H1 (cell line): ENCODE measurements around the gene UBQLN4. TPM values are rescaled to one million over a fixed set of nuclear protein-coding genes. Genes with fewer than 3 reads are reported as not detected.

Source experiments
- CTCF ChIA-PET: fragments of 300-600 bp; sonication (Branson Sonifier 250); formaldehyde crosslinking; loops from one replicate; lab custom pipeline; 2021; ENCODE audit not compliant: partially characterized antibody; lab: Charles Lee
- POLR2A ChIA-PET: fragments of 300-600 bp; sonication (Branson Sonifier 250); formaldehyde crosslinking; loops from one replicate; lab custom pipeline; 2021; ENCODE audit warnings: inconsistent platforms; ENCODE audit not compliant: partially characterized antibody; lab: Charles Lee
- DNase-seq, 2 experiments: peaks; one replicate each; pipeline versions ENCODE4 v3.0.0 to v3.0.0-alpha.2; 2010 to 2022; ENCODE audit warnings: low spot score in 2 of 2, low read depth in 1 of 2, mixed read lengths in 1 of 2
- FAIRE-seq: peaks from 2 replicates; lab custom pipeline; 2011; peaks lifted over from hg19 to GRCh38; lab: Jason Lieb, UNC
- H2AFZ ChIP-seq: 2 replicates; pipeline ENCODE4 v1.8.1; 2012; ENCODE audit warnings: low read length, inconsistent platforms
- H2AK5ac ChIP-seq: 2 replicates; pipeline ENCODE4 v1.6.1; 2013; ENCODE audit warnings: low read depth, low read length
- H2BK120ac ChIP-seq: replicated peaks from 2 replicates; pipeline ENCODE3; 2013; ENCODE audit warnings: low read depth, low read length, inconsistent platforms
- H2BK12ac ChIP-seq: 2 replicates; pipeline ENCODE4 v1.6.1; 2013; ENCODE audit warnings: low read depth, low read length
- H2BK15ac ChIP-seq: 2 replicates; pipeline ENCODE4 v1.6.1; 2013; ENCODE audit warnings: low read length
- H2BK20ac ChIP-seq: 2 replicates; pipeline ENCODE4 v1.6.1; 2013; ENCODE audit warnings: low read length
- H2BK5ac ChIP-seq: 2 replicates; pipeline ENCODE4 v1.6.1; 2013; ENCODE audit warnings: low read depth, low read length
- H3K14ac ChIP-seq: 2 replicates; pipeline ENCODE4 v1.6.1; 2013; ENCODE audit warnings: inconsistent platforms; ENCODE audit not compliant: insufficient read length
- H3K18ac ChIP-seq: 2 replicates; pipeline ENCODE4 v1.6.1; 2013; ENCODE audit warnings: low read length; ENCODE audit errors: extremely low read depth
- H3K23ac ChIP-seq: 2 replicates; pipeline ENCODE4 v1.6.1; 2013; ENCODE audit warnings: inconsistent platforms; ENCODE audit not compliant: insufficient read length
- H3K23me2 ChIP-seq: 2 replicates; pipeline ENCODE4 v1.6.1; 2013; ENCODE audit warnings: low read depth, low read length
- H3K27ac ChIP-seq: 2 replicates; pipeline ENCODE4 v1.6.1; 2011; ENCODE audit warnings: low read depth, low read length, inconsistent platforms
- H3K27me3 ChIP-seq, 4 experiments: replicated peaks in 1 of 4; 1 replicate in 1 of 4; 2 replicates in 3 of 4; pipeline versions ENCODE4 v1.6.1 to v1.8.1; 2011 to 2013; ENCODE audit warnings: low read length in 3 of 4, mild to moderate bottlenecking in 3 of 4, inconsistent platforms in 2 of 4, mixed read lengths in 2 of 4, moderate library complexity in 1 of 4; ENCODE audit not compliant: control insufficient read depth in 3 of 4, insufficient read depth in 3 of 4; ENCODE audit errors: extremely low read depth in 1 of 4
- H3K36me3 ChIP-seq, 4 experiments: 2 replicates each; pipeline versions ENCODE4 v1.6.1 to v1.8.1; 2011 to 2013; ENCODE audit warnings: mild to moderate bottlenecking in 4 of 4, low read length in 3 of 4, moderate library complexity in 2 of 4, control low read depth in 1 of 4, inconsistent platforms in 1 of 4; ENCODE audit not compliant: insufficient read depth in 4 of 4, control insufficient read depth in 2 of 4
- H3K4ac ChIP-seq: replicated peaks from 2 replicates; pipeline ENCODE3; 2013; ENCODE audit warnings: low read length, low read depth, mixed read lengths, inconsistent platforms; ENCODE audit not compliant: insufficient read length
- H3K4me1 ChIP-seq, 4 experiments: replicated peaks in 1 of 4; 1 replicate in 1 of 4; 2 replicates in 3 of 4; pipeline versions ENCODE4 v1.6.1 to v1.8.1; 2011 to 2013; ENCODE audit warnings: low read length in 3 of 4, inconsistent platforms in 2 of 4, mixed read lengths in 1 of 4; ENCODE audit not compliant: insufficient read depth in 4 of 4, control insufficient read depth in 3 of 4
- H3K4me2 ChIP-seq, 2 experiments: 2 replicates each; pipeline versions ENCODE4 v1.6.1 to v1.8.1; 2011 to 2013; ENCODE audit warnings: low read depth in 2 of 2, low read length in 2 of 2, control low read depth in 1 of 2, inconsistent platforms in 1 of 2, mild to moderate bottlenecking in 1 of 2; ENCODE audit not compliant: insufficient read depth in 1 of 2
- H3K4me3 ChIP-seq, 4 experiments: fragments of 200-600, 300-600 bp in 1 of 4; sonication (generic), shearing (Covaris generic), sonication (Bioruptor Twin) in 1 of 4; 2 replicates each; pipeline versions ENCODE4 v1.5.1 to v1.8.1; 2011 to 2016; ENCODE audit warnings: low read length in 4 of 4, low read depth in 3 of 4, control low read depth in 2 of 4, inconsistent platforms in 2 of 4, mild to moderate bottlenecking in 2 of 4, mixed read lengths in 1 of 4, moderate library complexity in 1 of 4; ENCODE audit not compliant: insufficient read depth in 2 of 4; ENCODE audit errors: extremely low read depth in 1 of 4
- H3K56ac ChIP-seq: replicated peaks from 2 replicates; pipeline ENCODE3; 2013; ENCODE audit warnings: low read depth, mild to moderate bottlenecking, mixed read lengths, low read length, inconsistent platforms; ENCODE audit not compliant: insufficient read length
- H3K79me1 ChIP-seq: 2 replicates; pipeline ENCODE4 v1.6.1; 2013; ENCODE audit warnings: low read depth, low read length, control low read depth
- H3K79me2 ChIP-seq, 2 experiments: 2 replicates each; pipeline versions ENCODE4 v1.6.1 to v1.8.1; 2012 to 2013; ENCODE audit warnings: low read length in 2 of 2, mild to moderate bottlenecking in 2 of 2, inconsistent platforms in 1 of 2; ENCODE audit not compliant: insufficient read depth in 2 of 2, control insufficient read depth in 1 of 2
- H3K9ac ChIP-seq, 4 experiments: replicated peaks in 1 of 4; 1 replicate in 1 of 4; 2 replicates in 3 of 4; pipeline versions ENCODE4 v1.6.1 to v1.8.1; 2011 to 2013; ENCODE audit warnings: low read depth in 3 of 4, low read length in 3 of 4, control low read depth in 2 of 4, mild to moderate bottlenecking in 2 of 4, moderate library complexity in 2 of 4, inconsistent platforms in 1 of 4; ENCODE audit errors: extremely low read depth in 1 of 4
- H3K9me3 ChIP-seq, 2 experiments: 2 replicates each; pipeline versions ENCODE4 v1.6.1 to v1.8.1; 2012 to 2013; ENCODE audit warnings: mild to moderate bottlenecking in 2 of 2, moderate library complexity in 2 of 2, control low read depth in 1 of 2, inconsistent platforms in 1 of 2, low read depth in 1 of 2, low read length in 1 of 2, mixed read lengths in 1 of 2; ENCODE audit not compliant: insufficient read depth in 2 of 2
- H4K20me1 ChIP-seq, 2 experiments: replicated peaks in 1 of 2; 2 replicates each; pipeline versions ENCODE3 to v1.8.1; 2011 to 2013; ENCODE audit warnings: inconsistent platforms in 2 of 2, low read length in 2 of 2, mild to moderate bottlenecking in 1 of 2; ENCODE audit not compliant: insufficient read depth in 2 of 2, control insufficient read depth in 1 of 2
- H4K5ac ChIP-seq: 2 replicates; pipeline ENCODE4 v1.6.1; 2013; ENCODE audit warnings: low read length, low read depth, mixed read lengths, inconsistent platforms; ENCODE audit not compliant: insufficient read length
- H4K8ac ChIP-seq: 2 replicates; pipeline ENCODE4 v1.8.0; 2013; ENCODE audit warnings: mild to moderate bottlenecking, moderate library complexity, low read length, inconsistent platforms; ENCODE audit not compliant: insufficient read depth; ENCODE audit errors: extremely low read depth
- H4K91ac ChIP-seq: replicated peaks from 2 replicates; pipeline ENCODE3; 2013; ENCODE audit warnings: low read length, mixed read lengths, inconsistent platforms; ENCODE audit not compliant: insufficient read length
- JUND ChIP-seq: IDR thresholded peaks from 2 replicates; pipeline ENCODE4 v1.6.1; 2011; ENCODE audit warnings: mild to moderate bottlenecking, improper control_type of control experiment, low read length
- RAD21 ChIP-seq, 2 experiments: IDR thresholded peaks in 1 of 2; conservative IDR thresholded peaks in 1 of 2; 2 replicates each; pipeline ENCODE4 v1.6.1; 2011; ENCODE audit warnings: low read depth in 2 of 2, low read length in 2 of 2, improper control_type of control experiment in 1 of 2, inconsistent platforms in 1 of 2, mild to moderate bottlenecking in 1 of 2, moderate library complexity in 1 of 2
- RNF2 ChIP-seq: fragments of 200-900, 300-1000 bp; sonication (generic); IDR thresholded peaks from 2 replicates; pipeline ENCODE4 v1.7.1; 2016; ENCODE audit warnings: borderline replicate concordance, low read depth, mild to moderate bottlenecking, antibody characterized with exemption, low read length; ENCODE audit not compliant: poor library complexity, severe bottlenecking; ENCODE audit errors: missing control alignments
- SIN3A ChIP-seq, 2 experiments: IDR thresholded peaks in 1 of 2; conservative IDR thresholded peaks in 1 of 2; 2 replicates each; pipeline ENCODE4 v1.6.1; 2011 to 2012; ENCODE audit warnings: low read length in 2 of 2, improper control_type of control experiment in 1 of 2, low read depth in 1 of 2, mild to moderate bottlenecking in 1 of 2
- SP1 ChIP-seq: IDR thresholded peaks from 2 replicates; pipeline ENCODE4 v1.6.1; 2011; ENCODE audit warnings: low read depth, low read length
- YY1 ChIP-seq: IDR thresholded peaks from 2 replicates; pipeline ENCODE4 v1.6.1; 2011; ENCODE audit warnings: low read depth, mild to moderate bottlenecking, low read length
- WGBS, 2 experiments: shearing (Covaris generic) in 1 of 2; methylation state at CpG; one replicate each; pipeline versions ENCODE4 v1.1.6 to v1.1.7; 2013 to 2015; ENCODE audit warnings: low lambda C conversion rate in 2 of 2, mixed read lengths in 2 of 2, inconsistent platforms in 1 of 2, low coverage in 1 of 2, missing lambda C conversion rate in 1 of 2; ENCODE audit not compliant: insufficient replicate concordance in 2 of 2, insufficient coverage in 1 of 2, insufficient read length in 1 of 2; ENCODE audit errors: extremely low coverage in 1 of 2, missing lambda C conversion rate in 1 of 2; 5-methylcytosine and 5-hydroxymethylcytosine counted together
- polyA plus RNA-seq, 7 experiments: library from polyadenylated mRNA; depleted of rRNA in 3 of 7; stranded (reverse) in 5 of 7; unstranded in 2 of 7; fragments of >200 nt in 5 of 7; fragments of 200-250 nt in 2 of 7; gene quantifications; 1 replicate in 5 of 7; 2 replicates in 1 of 7; 4 replicates in 1 of 7; pipeline versions ENCODE4 v1.2.1 to v1.2.3, GENCODE V29; 2011 to 2013; ENCODE audit warnings: missing spikeins in 2 of 7, mixed read lengths in 2 of 7
- total RNA-seq: library from RNA; stranded (reverse); fragmentation: NEBNext Ultra II Directional; extraction: Animal tissue kit (Norgen Biotek cat#: 25700); gene quantifications from 2 replicates; pipeline ENCODE4 v1.2.1, GENCODE V29; 2021
- TF ChIP-seq, protein P1 (sequence below): IDR thresholded peaks from 2 replicates; pipeline ENCODE4 v1.6.1; 2012; ENCODE audit warnings: inconsistent platforms
- TF ChIP-seq, protein P2 (sequence below), 3 experiments: IDR thresholded peaks; 1 replicate in 2 of 3; 2 replicates in 1 of 3; pipeline versions ENCODE4 v1.5.1 to v1.6.1; 2011; ENCODE audit warnings: low read length in 3 of 3, mild to moderate bottlenecking in 3 of 3, inconsistent platforms in 2 of 3, low read depth in 1 of 3, moderate library complexity in 1 of 3; ENCODE audit not compliant: insufficient read depth in 1 of 3; ENCODE audit errors: control extremely low read depth in 1 of 3

The UBQLN4 gene
- total and polyA plus RNA-seq, 2 of the 8 experiments (the other 6 are each of a cell fraction or from before 2014, with no cell fraction given): 37.7 to 52.0 TPM

DNA sequence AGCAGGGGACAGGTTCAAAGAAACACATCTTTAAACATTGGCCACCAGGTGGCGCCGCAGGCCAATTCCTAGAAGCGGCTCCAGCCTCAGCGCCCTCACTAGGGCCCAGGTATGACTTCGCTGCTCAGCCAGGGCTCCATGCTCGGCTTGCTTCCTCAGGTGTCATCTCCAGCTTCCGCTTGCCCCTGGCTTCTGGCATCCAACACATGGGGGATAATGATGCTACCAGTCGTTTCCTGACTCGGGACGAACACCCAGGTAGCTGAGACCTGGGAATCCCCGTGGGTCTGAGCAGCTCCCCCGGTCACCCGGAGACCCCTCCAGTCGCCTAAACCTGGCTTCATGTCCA lies 37.2 kb upstream of the UBQLN4 start:
- no peak for TF ChIP-seq SP1
- TF ChIP-seq, protein P1, sequence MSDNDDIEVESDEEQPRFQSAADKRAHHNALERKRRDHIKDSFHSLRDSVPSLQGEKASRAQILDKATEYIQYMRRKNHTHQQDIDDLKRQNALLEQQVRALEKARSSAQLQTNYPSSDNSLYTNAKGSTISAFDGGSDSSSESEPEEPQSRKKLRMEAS: peak; percentile 30
- no peak for TF ChIP-seq RNF2
- peak; percentile 24 to 50; a peak in 1 of 4 replicates for TF ChIP-seq SIN3A (conservative IDR thresholded peaks at IDR 0.05 in 1 of 2, IDR thresholded peaks at IDR 0.05 in 1 of 2; ENCODE audit: low read depth in 1 of 2, low read length in 2 of 2)
- TF ChIP-seq JUND: peak; percentile 42; the same call in 1 of the 2 replicates
- TF ChIP-seq, protein P2, sequence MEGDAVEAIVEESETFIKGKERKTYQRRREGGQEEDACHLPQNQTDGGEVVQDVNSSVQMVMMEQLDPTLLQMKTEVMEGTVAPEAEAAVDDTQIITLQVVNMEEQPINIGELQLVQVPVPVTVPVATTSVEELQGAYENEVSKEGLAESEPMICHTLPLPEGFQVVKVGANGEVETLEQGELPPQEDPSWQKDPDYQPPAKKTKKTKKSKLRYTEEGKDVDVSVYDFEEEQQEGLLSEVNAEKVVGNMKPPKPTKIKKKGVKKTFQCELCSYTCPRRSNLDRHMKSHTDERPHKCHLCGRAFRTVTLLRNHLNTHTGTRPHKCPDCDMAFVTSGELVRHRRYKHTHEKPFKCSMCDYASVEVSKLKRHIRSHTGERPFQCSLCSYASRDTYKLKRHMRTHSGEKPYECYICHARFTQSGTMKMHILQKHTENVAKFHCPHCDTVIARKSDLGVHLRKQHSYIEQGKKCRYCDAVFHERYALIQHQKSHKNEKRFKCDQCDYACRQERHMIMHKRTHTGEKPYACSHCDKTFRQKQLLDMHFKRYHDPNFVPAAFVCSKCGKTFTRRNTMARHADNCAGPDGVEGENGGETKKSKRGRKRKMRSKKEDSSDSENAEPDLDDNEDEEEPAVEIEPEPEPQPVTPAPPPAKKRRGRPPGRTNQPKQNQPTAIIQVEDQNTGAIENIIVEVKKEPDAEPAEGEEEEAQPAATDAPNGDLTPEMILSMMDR (IDR thresholded peaks at IDR 0.05; ENCODE audit: control extremely low read depth in 1 of 3, insufficient read depth in 1 of 3, low read depth in 1 of 3, low read length in 3 of 3): peak; percentile 66 to 97 (median 90)
- peak; percentile 35; the same call in 1 of the 2 replicates for TF ChIP-seq YY1
- TF ChIP-seq RAD21 (IDR thresholded peaks at IDR 0.05 in 1 of 2, conservative IDR thresholded peaks at IDR 0.05 in 1 of 2; ENCODE audit: low read depth in 2 of 2, low read length in 2 of 2): peak; percentile 90 to 93
- ChIA-PET CTCF (interaction anchor here (0.6 to 29.5 kb wide), 20 partner anchors 11 to 169 kb away, joined by 3 to 1994 read pairs (median 4); partner anchors contain the start of genes LMNA, RAB25, SEMA4A and SSR2), POLR2A (interaction anchor here (0.7 to 29.6 kb wide), 6 partner anchors 9 to 34 kb away, joined by 3 to 763 read pairs (median 4); partner anchors contain the start of gene LMNA)
- Histone ChIP-seq H3K18ac (no peak overlapping the region), H2BK5ac (no peak overlapping the region), H2BK20ac (0 out of 2 replicates have a peak overlapping the region, but pooled peaks have one; percentile 1), H3K23ac (no peak overlapping the region), H3K9ac (no peak overlapping the region), H3K4me2 (no peak overlapping the region), H4K5ac (no peak overlapping the region), H2BK120ac (no peak overlapping the region), H4K91ac (no peak overlapping the region), H3K4ac (no peak overlapping the region), H3K23me2 (no peaks in the 10 kb centered on the region), H2AFZ (no peak overlapping the region), H3K27ac (no peak overlapping the region), H3K36me3 (peaks cover 0 to 4% (median under 1%) of the 10 kb centered on the region in 4 experiments; a peak in 2 of 8 replicates), H2BK12ac (peak overlapping the region; percentile 6; the same call in 1 of the 2 replicates), H3K56ac (no peak overlapping the region), H4K20me1 (peaks cover 4 to 12% of the 10 kb centered on the region in 2 experiments), H3K9me3 (no peaks in the 10 kb centered on the region), H3K4me1 (peaks cover 2 to 7% (median 5%) of the 10 kb centered on the region in 4 experiments), H2AK5ac (no peak overlapping the region), H3K79me1 (peaks cover 2% of the 10 kb centered on the region; the same call in 1 of the 2 replicates), H3K4me3 (no peak overlapping the region), H3K14ac (no peak overlapping the region), H2BK15ac (no peak overlapping the region), H3K27me3 (no peaks in the 10 kb centered on the region), H4K8ac (no peak overlapping the region), H3K79me2 (peaks cover 0 to 12% of the 10 kb centered on the region in 2 experiments; a peak in 1 of 4 replicates)
- DNase-seq: peak in 1 of 2 experiments; percentile 95
- FAIRE-seq: peak; percentile 74
- 41% methylated on average over 14 of the region's 14 CpGs; no CpG with 5 or more reads in 1 of the 2 experiments for WGBS, 2 experiments
